Calu3 (cell line): ENCODE data around the gene PCDHB5. TPM values are rescaled to one million over a fixed set of nuclear protein-coding genes. Genes with fewer than 3 reads are reported as not detected.
"Not testable (repeated sequence)": the region's sequence is repeated elsewhere in the genome, so short reads cannot be mapped to it uniquely, and the experiment has no call there.

ENCODE experiments used
- BruUV-seq: library from RNA; stranded (reverse); fragments of 400-500 nt; replicated peaks from 2 replicates; lab custom pipeline; 2021; lab: Mats Ljungman, UMichigan
- CTCF ChIA-PET: fragments of 300-600 bp; sonication (Branson Sonifier 250); formaldehyde crosslinking; loops from one replicate; lab custom pipeline; 2022; ENCODE audit warnings: antibody characterized with exemption; lab: Charles Lee
- DNase-seq: peaks from one replicate; pipeline ENCODE4 v3.0.0; 2022
- H3K27ac Mint-ChIP-seq: one replicate; pipeline ENCODE4 v1.8.0; 2022; ENCODE audit warnings: mixed read lengths; ENCODE audit not compliant: unreplicated experiment
- H3K27me3 Mint-ChIP-seq: one replicate; pipeline ENCODE4 v1.8.0; 2022; ENCODE audit warnings: mixed read lengths; ENCODE audit not compliant: unreplicated experiment
- H3K36me3 Mint-ChIP-seq: one replicate; pipeline ENCODE4 v1.8.0; 2022; ENCODE audit warnings: mild to moderate bottlenecking, moderate library complexity, mixed read lengths; ENCODE audit not compliant: insufficient read depth, unreplicated experiment
- H3K4me1 Mint-ChIP-seq: one replicate; pipeline ENCODE4 v1.8.0; 2022; ENCODE audit warnings: mild to moderate bottlenecking, low read depth, mixed read lengths; ENCODE audit not compliant: unreplicated experiment
- H3K4me3 Mint-ChIP-seq: one replicate; pipeline ENCODE4 v1.8.0; 2022; ENCODE audit warnings: mild to moderate bottlenecking, low read depth, moderate library complexity, mixed read lengths; ENCODE audit not compliant: unreplicated experiment
- H3K9me3 Mint-ChIP-seq: one replicate; pipeline ENCODE4 v1.8.0; 2022; ENCODE audit warnings: low read depth, mixed read lengths; ENCODE audit not compliant: unreplicated experiment
- intact Hi-C: fragments of 100-400 bp; cut with micrococcal nuclease; formaldehyde crosslinking; loops from one replicate; pipeline ENCODE4 v1.10.0; 2022; ENCODE audit not compliant: unreplicated experiment
- total RNA-seq: library from RNA; stranded (reverse); gene quantifications from 2 replicates; pipeline ENCODE4 v1.2.3, GENCODE V29; 2022
- TF ChIP-seq, protein P1 (sequence below): fragments of 200-600 bp; IDR thresholded peaks from one replicate; pipeline ENCODE4 v1.8.0; 2022; ENCODE audit warnings: antibody characterized with exemption; ENCODE audit not compliant: unreplicated experiment

PCDHB5 gene
- total RNA-seq, 1 experiment from 2014 or later, result not detected

GRCh38 chr5:141155540-141156374 is 20.8 kb downstream of the PCDHB5 start:
- CTCF ChIA-PET, result no interaction called here
- TF ChIP-seq, protein P1, sequence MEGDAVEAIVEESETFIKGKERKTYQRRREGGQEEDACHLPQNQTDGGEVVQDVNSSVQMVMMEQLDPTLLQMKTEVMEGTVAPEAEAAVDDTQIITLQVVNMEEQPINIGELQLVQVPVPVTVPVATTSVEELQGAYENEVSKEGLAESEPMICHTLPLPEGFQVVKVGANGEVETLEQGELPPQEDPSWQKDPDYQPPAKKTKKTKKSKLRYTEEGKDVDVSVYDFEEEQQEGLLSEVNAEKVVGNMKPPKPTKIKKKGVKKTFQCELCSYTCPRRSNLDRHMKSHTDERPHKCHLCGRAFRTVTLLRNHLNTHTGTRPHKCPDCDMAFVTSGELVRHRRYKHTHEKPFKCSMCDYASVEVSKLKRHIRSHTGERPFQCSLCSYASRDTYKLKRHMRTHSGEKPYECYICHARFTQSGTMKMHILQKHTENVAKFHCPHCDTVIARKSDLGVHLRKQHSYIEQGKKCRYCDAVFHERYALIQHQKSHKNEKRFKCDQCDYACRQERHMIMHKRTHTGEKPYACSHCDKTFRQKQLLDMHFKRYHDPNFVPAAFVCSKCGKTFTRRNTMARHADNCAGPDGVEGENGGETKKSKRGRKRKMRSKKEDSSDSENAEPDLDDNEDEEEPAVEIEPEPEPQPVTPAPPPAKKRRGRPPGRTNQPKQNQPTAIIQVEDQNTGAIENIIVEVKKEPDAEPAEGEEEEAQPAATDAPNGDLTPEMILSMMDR, result no peak
- BruUV-seq, result no TSS peak
- H3K27ac Mint-ChIP-seq, result no peak overlapping the region
- peaks cover 13% of the 10 kb centered on the region for H3K9me3 Mint-ChIP-seq
- H3K4me1 Mint-ChIP-seq, result no peaks in the 10 kb centered on the region
- intact Hi-C loops, result no loop called here
- no peak for DNase-seq
- no peak overlapping the region for H3K4me3 Mint-ChIP-seq
- H3K36me3 Mint-ChIP-seq, result no peaks in the 10 kb centered on the region
- no peaks in the 10 kb centered on the region for H3K27me3 Mint-ChIP-seq

- BruUV-seq, H3K9me3 Mint-ChIP-seq, H3K4me1 Mint-ChIP-seq, DNase-seq, CTCF ChIA-PET, intact Hi-C loops, H3K36me3 Mint-ChIP-seq, H3K27ac Mint-ChIP-seq, H3K27me3 Mint-ChIP-seq, H3K4me3 Mint-ChIP-seq: not testable (repeated sequence)
Measured at GRCh38 chr5:141157356-141157755, 22.4 kb downstream of the PCDHB5 start.

DNA sequence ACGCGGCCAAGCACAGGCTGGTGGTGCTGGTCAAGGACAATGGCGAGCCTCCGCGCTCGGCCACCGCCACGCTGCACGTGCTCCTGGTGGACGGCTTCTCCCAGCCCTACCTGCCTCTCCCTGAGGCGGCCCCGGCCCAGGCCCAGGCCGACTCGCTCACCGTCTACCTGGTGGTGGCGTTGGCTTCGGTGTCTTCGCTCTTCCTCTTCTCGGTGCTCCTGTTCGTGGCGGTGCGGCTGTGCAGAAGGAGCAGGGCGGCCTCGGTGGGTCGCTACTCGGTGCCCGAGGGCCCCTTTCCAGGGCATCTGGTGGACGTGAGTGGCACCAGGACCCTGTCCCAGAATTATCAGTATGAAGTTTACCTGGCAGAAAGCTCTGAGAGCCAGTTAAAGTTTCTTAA is 22.9 kb downstream of the PCDHB5 start:
- DNase-seq, H3K4me3 Mint-ChIP-seq, H3K9me3 Mint-ChIP-seq, CTCF ChIA-PET, H3K27ac Mint-ChIP-seq, H3K27me3 Mint-ChIP-seq, intact Hi-C loops, H3K4me1 Mint-ChIP-seq, H3K36me3 Mint-ChIP-seq, BruUV-seq: not testable (repeated sequence)

DNA sequence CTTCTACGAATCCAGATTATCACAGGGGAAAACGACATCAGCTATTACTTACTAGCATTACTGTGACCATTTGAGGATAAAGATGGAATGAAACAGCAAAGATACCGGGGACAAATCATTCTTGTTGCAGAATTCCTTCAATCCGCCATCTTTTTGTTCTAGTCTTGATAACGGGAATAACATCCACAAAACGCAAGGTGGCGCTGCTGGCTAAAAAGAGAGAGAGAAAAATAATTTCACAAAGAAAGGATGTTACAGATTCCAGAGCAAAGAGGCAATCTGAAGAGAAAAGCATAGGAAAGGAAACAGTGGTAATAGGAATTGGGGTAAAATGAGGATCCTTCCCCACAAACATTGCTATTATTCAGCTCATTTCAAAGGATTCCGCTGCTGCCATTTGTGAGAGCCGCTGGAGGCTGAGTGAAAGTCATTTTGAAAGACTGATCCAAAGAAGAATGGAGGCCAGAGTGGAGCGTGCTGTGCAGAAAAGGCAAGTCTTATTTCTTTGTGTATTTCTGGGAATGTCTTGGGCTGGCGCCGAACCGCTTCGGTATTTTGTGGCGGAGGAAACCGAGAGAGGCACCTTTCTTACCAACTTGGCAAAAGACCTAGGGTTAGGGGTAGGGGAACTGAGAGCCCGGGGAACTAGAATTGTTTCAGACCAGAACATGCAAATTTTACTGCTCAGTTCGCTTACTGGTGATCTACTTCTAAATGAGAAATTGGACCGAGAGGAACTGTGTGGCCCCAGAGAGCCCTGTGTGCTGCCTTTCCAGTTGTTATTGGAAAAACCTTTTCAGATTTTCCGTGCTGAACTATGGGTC is 37.6 kb downstream of the PCDHB5 start, which contains the start of gene PCDHB7:
Gene PCDHB7 (plus strand): TSS at position 264 of the 824 bp plus-strand sequence. CDS start 192 bp downstream, at position 456.
- CTCF ChIA-PET, result no interaction called here
- H3K9me3 Mint-ChIP-seq, result peaks cover 14% of the 10 kb centered on the region
- BruUV-seq, result no TSS peak

DNA sequence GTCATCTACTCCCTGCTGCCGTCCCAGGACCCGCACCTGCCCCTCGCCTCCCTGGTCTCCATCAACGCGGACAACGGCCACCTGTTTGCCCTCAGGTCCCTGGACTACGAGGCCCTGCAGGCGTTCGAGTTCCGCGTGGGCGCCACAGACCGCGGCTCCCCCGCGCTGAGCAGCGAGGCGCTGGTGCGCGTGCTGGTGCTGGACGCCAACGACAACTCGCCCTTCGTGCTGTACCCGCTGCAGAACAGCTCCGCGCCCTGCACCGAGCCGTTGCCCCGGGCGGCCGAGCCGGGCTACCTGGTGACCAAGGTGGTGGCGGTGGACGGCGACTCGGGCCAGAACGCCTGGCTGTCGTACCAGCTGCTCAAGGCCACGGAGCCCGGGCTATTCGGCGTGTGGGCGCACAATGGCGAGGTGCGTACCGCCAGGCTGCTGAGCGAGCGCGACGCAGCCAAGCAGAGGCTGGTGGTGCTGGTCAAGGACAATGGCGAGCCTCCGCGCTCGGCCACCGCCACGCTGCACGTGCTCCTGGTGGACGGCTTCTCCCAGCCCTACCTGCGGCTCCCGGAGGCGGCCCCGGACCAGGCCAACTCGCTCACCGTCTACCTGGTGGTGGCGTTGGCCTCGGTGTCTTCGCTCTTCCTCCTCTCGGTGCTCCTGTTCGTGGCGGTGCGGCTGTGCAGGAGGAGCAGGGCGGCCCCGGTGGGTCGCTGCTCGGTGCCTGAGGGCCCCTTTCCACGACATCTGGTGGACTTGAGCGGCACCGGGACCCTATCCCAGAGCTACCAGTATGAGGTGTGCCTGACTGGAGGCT is 39.5 kb downstream of the PCDHB5 start:
- DNase-seq, BruUV-seq, H3K4me3 Mint-ChIP-seq, H3K36me3 Mint-ChIP-seq, CTCF ChIA-PET, H3K4me1 Mint-ChIP-seq, H3K27me3 Mint-ChIP-seq, H3K9me3 Mint-ChIP-seq, intact Hi-C loops, H3K27ac Mint-ChIP-seq: not testable (repeated sequence)

More for the DNA sequence above, 37.6 kb downstream of the PCDHB5 start, which contains the start of gene PCDHB7:
- DNase-seq, result no peak
- Mint-ChIP-seq H3K36me3 (peaks cover 4% of the 10 kb centered on the region), H3K27me3 (no peaks in the 10 kb centered on the region), H3K4me1 (no peaks in the 10 kb centered on the region), H3K4me3 (no peak within 1 kb of the TSS), H3K27ac (no peak within 1 kb of the TSS)
- intact Hi-C loops, result no loop called here
- TF ChIP-seq, protein P1, result peak; percentile 14
